Neural cell (in vitro differentiated cells): Measurements from ENCODE around the gene ACTRT2.

Experiments used
- CTCF ChIP-seq: fragments of 450-650 bp; IDR thresholded peaks from 2 replicates; pipeline ENCODE4 v1.5.1; 2014; ENCODE audit warnings: antibody characterized with exemption, mild to moderate bottlenecking, moderate library complexity; ENCODE audit not compliant: poor library complexity, severe bottlenecking
- EP300 ChIP-seq: fragments of 450-650 bp; conservative IDR thresholded peaks from 2 replicates; pipeline ENCODE4 v1.6.1; 2014; ENCODE audit warnings: antibody characterized with exemption, mild to moderate bottlenecking, moderate library complexity; ENCODE audit not compliant: poor library complexity, severe bottlenecking
- EZH2 ChIP-seq: fragments of 200-600, 300-800 bp; shearing (Covaris generic), sonication (generic); IDR thresholded peaks from 2 replicates; pipeline ENCODE4 v1.6.1; 2014; ENCODE audit warnings: antibody characterized with exemption, low read length, borderline replicate concordance, mild to moderate bottlenecking; ENCODE audit not compliant: insufficient read depth, poor library complexity, severe bottlenecking
- POLR2AphosphoS5 ChIP-seq: IDR thresholded peaks from 2 replicates; pipeline ENCODE4 v1.6.1; 2012
- RAD21 ChIP-seq: fragments of 450-650 bp; conservative IDR thresholded peaks from 2 replicates; pipeline ENCODE4 v1.6.1; 2014; ENCODE audit warnings: antibody characterized with exemption, mild to moderate bottlenecking, moderate library complexity
- TF ChIP-seq, protein P1 (sequence below): IDR thresholded peaks from 2 replicates; pipeline ENCODE4 v1.6.1; 2012; ENCODE audit warnings: borderline replicate concordance

DNA sequence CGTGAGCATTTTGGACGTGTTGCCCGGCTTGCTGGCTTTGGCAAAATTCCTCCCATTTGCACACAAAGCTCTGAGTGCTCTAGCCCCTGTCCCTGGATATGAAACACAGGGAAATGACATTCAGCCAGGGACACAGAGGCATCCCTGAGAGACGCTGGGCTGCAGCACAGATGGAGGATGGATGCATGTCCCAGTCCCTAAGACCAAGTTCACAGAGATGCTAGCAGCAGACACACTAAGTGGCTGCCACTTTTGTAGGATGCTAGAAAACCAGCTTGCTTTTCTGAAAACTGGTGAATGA is 12.5 kb downstream of the ACTRT2 start:
- TF ChIP-seq CTCF (no peak), POLR2AphosphoS5 (no peak), EZH2 (no peak), EP300 (no peak), RAD21 (no peak)
- TF ChIP-seq, protein P1, sequence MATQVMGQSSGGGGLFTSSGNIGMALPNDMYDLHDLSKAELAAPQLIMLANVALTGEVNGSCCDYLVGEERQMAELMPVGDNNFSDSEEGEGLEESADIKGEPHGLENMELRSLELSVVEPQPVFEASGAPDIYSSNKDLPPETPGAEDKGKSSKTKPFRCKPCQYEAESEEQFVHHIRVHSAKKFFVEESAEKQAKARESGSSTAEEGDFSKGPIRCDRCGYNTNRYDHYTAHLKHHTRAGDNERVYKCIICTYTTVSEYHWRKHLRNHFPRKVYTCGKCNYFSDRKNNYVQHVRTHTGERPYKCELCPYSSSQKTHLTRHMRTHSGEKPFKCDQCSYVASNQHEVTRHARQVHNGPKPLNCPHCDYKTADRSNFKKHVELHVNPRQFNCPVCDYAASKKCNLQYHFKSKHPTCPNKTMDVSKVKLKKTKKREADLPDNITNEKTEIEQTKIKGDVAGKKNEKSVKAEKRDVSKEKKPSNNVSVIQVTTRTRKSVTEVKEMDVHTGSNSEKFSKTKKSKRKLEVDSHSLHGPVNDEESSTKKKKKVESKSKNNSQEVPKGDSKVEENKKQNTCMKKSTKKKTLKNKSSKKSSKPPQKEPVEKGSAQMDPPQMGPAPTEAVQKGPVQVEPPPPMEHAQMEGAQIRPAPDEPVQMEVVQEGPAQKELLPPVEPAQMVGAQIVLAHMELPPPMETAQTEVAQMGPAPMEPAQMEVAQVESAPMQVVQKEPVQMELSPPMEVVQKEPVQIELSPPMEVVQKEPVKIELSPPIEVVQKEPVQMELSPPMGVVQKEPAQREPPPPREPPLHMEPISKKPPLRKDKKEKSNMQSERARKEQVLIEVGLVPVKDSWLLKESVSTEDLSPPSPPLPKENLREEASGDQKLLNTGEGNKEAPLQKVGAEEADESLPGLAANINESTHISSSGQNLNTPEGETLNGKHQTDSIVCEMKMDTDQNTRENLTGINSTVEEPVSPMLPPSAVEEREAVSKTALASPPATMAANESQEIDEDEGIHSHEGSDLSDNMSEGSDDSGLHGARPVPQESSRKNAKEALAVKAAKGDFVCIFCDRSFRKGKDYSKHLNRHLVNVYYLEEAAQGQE = no peak
